ENCODE results near the gene CDX1.

Gene CDX1

DNA sequence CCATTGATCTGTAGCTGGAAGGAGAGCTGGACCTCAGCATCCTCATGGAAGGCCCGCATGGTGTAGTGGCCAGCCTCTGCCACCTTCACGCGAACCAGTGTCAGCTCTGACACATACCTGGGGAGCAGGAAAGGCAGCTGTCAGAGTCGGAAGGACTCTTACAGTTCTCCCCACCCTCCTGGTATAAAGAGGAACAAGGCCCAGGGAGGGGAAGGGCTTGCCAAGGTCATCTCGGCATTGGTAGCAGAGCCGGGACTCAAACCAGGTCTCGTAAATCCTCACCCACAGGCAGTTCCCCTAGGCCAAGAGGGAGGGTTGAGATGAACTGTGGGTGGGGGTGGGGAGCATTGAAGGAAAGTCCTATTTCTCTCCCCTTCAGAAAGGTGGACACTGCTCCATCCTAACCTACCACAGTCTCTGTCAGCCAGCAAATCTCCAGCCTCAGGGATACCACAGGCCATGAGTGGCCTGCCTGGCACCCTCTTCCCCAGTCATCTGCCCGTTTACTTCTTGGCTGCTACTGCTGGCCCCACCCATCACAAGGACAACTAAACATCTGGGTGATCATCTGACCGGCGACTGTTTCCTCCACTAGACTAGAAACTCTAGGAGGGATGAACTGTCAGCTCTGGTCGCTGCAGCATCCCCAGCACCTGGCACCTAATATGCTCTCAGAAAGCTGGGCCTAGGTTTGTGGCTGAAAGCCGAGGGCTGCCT is 34.4 kb upstream of the CDX1 start:
- DNase-seq, result no peak

DNA sequence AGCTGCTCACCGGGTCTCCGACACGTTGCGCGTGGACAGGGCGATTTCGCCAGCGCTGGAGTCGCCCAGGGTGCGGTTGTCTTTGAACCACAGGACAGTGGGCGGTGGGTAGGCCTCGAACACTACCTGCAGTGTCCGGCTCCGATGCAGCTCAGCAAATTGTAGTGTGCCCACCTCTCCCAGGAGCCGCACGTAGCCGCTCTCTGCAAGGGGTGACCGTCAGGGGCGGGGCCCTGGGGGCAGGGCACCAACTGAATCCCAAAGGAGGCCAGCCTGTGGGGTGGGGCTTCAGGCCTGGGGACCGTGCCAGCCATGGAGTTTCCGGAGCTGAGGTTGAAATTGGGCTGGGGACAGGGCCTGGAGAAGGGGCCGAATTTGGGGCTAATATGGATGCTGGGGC is 33.8 kb upstream of the CDX1 start:
- DNase-seq, result no peak

DNA sequence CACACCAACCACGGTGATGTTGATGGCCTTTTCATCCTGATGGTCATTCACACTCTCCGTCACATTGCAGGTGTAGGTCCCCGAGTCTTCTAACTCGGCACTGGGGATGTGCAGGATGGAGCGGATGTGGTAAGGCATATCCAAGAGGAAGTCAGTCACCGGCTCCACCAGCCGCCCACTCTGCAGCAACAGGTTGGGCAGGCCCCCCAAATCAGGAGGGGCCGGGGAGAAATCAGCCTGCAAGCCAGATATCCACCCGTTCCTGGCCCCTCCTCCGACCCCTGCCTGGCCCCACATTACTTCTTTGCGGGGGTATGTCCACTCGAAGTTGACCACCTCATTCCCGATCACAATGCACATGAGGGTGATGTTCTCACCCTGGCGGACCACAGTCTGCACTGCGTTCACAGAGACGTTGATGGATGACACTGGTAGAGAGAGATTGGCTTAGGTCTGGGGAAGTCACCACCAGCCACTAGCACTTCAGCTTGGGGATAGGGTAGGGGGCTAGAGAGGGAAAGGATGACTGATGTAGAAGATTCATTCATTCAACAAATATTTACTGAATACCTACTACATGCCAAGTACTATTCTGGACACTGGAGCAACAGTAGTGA is 32.9 kb upstream of the CDX1 start:
- no peak for DNase-seq

DNA sequence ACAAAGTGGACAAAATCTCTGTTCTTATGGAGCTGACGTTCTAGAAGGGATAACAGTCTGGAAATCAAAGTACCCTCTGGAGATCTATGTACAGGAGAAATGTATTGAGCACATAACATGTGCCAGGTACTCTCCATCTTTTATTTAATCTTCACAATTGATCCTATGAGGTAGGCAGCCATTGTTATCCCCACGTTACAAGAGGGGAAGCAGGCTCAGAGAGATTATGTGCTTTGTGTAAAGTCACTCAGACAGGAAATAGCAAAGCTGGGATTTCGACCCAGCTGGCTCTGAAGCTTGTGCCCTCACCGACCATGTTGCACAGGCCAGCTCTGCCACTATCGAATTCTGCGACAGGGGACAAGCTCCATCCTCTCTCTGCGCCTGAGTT is 32.4 kb upstream of the CDX1 start:
- no peak for DNase-seq

DNA sequence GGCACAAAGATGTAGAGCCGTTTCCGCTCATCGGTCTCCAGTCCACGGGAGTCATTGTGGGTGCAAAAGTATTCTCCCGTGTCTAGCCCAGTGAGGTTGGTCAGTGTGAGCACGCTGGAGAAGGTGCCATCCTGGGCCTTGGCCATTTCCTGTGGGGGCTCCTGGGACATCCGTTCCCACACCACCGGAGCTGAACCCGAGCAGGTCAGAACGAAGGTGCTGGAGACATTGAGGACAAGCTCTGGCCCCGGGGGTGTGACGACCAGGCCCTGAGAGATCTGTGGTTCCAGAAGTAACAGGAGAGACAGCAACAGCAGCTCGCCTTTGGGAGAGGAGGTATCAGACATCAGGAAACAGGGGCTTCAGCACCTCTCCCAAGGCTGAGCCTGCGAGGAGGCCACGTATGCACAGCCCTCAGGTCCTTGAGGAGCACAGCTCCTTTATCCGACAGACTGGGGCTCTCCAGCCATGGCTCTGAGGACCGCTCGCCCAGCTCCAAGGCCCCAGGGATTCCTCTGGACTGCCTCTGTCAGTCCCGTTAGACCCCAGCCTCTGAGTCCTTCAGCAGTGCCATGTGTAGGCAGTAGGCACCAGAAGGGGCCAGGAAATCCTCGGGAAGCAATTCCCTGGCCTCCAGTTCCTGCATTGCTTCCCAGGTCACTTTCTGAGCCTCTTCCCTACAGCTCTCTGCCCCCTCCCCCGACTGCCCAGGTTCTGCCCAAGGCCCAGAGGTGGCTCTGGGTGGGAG is 30.8 kb upstream of the CDX1 start:
- no peak for DNase-seq

DNA sequence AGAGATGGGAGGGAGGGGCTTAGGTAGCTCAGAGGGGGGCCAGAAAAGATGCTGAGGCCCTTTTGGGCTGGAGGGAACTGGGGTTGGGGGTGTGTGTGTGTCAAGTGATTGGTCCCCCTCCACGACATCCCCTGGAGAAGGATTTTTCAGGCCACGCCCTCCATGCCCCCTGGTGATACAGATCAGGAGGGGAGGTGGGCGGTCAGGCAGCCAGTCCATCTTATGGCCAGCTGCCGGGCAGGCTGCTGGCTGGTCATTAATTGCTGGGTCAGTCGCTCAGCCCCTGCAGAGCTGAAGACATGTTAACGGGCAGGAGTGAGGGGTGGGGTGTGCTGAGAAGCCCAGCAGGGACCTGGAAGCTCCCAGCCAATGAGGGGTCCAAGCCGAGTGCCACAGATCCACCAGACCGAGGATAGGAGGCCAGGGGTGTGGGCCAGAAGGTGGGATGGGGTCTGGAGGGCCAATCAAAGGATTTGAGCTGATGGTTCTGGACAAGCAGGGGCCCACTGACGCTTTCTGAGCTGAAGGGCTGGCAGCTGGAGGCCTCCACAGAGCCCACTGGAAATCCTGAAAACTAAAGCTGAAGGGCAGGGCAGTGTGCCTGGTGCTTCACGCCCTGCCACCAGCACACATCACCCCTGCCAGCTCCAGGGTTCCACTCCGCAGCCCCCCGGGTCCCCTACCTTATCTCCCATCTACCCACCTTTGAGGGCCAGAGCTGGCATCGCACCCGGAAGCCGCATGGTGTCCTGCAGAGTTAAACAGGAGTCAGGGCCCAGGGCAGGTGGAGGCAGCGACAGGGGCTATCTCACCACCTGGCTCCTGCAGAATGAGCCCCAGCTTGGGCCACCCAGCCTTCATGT is 30.0 kb upstream of the CDX1 start:
- DNase-seq, result no peak

DNA sequence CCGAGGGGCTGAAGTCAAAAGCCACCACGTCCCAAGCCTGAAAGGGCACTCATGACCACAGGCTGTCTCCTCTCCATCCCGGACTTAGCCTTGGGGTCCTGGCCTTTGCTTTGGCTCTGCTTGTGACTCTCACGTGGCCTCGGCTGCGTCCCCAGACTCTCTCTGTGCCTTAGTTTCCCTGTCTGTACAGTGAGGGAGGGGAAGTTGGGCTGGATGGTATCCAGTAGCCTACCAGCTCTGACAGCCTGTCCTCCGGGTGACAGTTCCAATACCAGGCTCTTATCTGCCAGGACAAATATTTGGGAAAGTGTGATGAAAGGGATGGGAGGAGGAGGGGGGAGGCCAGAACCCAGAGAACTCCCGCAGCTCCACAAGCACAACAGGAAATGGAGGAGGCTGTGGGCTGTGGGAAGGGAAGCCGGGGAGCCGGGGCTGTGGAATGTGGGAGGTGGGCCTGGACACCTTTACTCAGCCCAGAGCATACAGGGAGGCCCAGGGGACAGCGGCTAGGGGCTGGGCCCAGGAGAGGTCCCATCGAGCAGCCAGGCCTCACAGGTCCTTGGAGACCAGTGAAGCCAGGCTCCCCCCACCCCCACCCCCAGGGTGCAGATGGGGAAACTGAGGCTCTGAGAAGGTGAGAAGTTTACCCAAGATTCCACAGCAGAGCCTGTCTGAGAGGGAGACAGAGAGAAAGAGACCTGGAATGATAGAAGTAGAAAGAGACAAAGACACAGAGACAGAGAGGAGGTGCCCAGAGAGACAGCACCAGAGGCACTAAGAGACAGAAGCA is 29.2 kb upstream of the CDX1 start:
- no peak for DNase-seq

DNA sequence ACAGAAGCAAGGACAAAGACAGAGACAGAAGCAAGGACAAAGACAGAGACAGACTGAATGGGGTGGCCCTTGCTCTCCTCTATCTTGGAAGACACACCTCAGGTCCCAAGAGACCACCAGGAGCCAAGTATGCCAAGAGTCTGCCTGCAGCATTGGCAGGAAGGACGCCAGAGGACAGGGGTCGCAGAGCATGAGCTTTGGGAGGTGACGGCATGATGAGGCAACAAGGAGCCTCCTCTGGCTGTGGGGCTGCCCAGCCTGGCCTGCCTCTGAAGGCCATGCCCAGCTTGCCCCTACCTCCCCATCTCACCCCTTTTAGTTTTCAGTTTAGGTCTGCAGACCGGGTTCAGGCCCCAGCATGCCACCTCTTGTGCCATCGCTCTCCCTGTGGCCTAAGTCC is 28.6 kb upstream of the CDX1 start:
- no peak for DNase-seq

DNA sequence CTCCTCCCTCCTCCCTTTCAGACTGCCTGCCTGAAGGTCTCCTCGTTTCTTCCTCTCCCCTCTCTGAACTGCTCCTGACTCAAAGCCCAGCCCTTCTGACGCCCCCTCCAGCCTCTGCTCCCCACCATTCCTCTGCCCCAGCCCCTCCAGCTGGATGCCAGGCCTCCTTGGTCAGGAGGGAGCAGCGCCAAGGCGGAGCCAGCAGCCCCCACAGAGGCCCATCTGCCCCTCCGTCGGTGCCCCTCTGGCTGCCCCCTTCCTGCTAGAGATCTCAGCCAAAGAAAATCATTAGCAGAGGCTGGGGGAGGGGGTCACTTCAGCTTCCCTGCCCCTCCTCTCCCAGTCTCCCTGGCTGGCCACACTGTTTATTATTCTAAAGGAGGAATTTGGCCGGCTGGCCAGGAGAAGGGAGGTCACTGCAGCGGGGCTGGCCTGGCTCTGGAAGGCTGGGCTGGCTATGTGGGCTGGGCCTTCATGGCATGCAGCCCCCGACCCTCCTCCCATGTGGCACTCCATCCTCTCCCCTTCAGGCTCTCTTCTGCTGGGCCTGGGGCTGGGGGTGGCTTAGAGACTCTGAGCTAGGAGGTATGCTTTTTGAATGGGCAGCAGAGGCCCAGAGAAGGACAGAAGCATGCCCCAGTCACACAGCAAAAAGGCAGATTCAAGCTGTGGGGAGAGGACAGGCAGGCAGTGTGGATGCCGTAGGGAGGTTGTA is 27.9 kb upstream of the CDX1 start:
- DNase-seq, result no peak

DNA sequence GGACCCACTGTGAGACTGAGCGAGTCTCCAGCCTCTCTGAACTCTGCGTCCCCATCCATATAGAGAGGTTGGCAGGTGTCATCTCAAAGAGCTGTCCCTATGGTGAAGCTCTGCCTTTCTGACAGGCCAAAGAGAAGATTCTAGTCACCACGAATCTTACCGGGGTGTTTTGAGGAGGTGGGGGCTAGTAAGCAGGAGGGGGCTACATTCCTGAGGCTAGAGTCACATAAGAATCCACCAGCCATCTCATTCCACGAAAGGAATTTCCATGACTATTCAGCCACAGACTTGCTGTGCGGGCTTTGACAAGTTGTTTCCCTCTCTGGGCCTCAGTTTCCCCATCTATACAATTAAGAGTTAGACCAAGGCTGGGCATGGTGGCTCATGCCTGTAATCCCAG is 27.2 kb upstream of the CDX1 start:
- DNase-seq, result no peak

DNA sequence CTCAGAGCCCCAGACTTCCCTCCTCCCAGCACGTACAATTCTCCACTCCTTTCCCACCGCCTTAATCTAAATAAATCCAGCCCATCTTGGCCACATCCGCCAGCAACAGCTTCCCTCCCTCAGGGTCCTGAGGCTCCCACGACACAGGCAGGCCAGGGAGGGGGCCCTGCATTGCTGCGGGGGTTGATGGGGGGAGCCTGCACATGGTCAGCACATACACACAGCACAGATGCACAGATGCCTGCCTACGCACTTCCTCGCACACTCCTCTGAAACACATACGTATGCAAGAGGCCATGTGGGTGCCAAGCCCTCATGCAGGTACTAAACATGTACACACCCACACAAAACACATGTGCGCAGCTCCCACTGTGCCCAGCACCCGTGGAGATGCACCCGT is 25.7 kb upstream of the CDX1 start:
- no peak for DNase-seq

DNA sequence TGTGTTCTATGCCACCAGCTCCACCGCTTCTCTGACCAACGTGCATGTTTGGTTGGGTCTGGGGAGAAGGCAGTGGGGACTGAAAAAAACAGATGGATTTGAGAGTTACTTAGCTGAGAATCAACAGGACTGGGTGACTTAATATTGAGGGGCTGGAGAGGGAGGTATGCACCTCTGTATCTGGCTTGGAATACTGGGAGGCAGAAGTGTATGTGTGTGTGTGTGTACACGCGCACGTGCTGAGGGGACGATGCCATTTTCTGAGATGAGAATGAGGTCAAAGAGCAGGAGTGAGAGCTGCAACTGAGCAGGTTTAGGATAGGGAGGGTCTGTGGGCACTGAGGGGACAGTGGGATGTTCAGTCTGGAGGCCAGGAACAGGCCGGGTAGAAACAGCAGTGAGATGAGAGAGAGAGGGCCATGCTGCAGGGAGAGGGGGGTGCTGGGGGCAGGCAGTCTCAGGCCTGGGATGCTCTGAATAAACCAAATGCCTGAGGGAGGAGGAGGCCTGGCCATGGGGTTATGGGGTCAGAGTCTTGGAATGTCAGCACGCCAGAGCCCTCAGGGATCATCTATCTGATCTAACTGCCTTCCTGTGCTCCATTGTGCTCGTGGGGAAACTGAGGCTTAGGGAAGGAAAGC is 24.9 kb upstream of the CDX1 start:
- no peak for DNase-seq

DNA sequence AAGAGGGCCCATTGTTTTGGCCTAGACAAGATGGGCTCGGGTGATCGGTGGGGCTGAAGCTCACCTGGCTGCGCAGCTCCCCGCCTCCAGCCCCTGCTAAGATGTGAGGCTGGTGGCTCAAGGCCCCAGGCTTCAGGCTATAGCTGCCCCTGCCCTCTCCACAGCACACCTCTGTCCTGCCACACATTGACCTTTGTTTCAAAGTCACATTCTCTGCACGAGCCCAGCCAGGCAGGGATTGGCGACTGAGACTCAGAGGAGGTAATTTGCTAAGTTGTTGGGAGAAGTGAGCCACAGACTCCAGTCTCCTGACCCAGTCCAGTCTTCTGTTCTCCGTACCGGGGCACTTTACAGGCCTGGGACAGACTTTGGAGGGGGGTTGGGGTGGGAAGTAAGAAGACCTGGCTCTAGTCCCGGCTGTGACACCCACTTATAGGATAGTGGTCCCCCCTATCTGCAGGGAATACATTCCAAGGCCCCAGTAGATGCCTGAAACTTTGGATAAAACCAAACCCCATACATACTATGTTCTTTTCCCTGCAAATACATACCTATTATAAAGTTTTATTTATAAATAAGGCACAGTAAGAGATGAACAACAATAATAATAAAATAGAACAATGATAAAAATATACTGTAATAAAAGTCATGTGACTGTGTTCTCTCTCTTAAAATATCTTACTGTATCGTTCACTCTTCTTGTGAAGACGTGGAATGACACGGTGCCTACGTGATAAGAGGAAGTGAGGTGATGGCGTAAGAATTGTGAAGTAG is 24.2 kb upstream of the CDX1 start:
- DNase-seq, result no peak

DNA sequence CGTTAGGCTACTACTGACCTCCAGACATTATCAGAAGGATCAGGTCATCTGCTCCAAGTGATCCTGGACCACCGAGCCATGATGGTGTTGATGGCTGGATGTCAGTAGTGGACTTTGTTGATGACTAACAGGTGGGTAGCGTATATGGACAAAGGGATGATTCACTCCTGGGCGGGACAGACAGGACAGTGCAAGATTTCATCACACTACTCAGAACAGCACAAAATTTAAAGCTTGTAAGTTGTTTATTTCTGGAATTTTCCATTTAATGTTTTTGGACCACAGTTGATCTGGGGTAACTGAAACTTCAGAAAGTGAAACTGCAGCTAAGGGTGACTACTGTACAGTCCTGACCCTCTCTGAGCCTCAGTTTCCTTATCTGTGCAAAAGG is 23.6 kb upstream of the CDX1 start:
- DNase-seq, result no peak

DNA sequence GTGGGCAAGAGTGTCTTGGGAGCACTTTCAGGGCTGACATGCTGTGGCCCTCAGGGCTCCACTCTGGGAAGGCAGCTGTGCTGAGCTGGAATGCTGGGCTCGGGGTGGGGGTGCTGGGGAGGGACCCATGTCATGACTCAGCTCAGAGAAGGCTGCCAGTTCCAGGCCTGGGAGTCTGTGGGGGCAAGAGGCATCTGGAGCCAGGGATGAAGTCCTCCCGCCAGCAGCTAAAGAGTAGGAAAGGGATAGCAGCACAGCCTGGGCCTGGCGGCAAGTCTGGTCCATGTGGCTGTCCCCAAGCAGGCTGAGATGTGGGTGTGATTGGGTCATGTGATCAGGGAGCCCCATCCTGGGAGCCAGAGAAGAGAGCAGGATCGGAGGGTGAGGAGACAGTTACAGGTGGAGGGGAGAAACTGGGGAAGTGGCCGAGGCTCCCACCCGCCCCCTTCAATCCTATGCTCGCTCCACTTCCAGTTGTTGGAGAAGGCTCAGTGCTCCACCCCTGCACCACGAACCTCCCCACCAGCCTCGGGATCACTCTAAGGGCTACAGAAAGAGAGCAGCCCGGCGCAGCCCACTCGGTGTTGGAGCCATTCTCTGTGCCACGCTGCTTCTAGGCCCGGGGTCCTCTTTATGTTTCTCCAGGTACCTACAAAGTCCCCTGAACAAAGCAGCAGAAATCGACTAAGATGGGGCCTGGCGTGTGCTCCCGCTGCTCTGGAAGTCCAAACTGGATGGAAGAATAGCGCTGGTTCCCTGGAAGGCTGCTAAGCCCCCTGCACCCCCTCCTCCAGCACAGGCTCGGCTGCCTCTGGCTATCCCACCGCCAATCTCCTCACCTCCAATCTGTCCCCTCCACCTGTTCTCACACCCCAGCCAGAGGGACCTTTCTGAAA is 23.0 kb upstream of the CDX1 start:
- DNase-seq, result no peak

DNA sequence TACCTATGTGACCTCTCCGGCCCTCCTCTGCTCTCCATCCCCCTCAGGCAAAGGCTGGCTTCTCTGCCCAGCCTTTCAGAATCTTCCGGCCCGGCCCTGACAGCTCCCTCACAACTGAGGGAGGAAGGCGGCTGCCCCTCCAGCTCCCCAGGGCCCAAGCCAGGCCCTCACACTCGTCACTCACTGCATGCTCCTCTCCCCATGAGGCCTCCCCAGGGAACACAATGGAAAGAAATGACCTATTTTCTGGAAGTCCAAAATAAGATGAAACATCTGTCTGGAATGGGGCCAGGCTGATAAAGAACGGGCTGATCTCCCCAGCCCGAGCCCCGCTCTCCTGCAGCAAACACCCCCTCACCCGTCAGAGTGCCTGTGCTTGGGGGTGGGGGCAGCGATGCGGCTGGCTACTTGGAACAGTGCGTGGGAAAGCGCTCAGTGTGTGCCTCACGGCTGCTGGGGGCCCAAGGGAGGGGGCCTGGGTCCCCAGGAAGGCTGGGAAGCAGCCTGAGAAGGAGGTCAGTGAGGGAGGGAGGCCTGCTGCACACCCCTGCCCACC is 22.3 kb upstream of the CDX1 start:
- DNase-seq, result no peak

DNA sequence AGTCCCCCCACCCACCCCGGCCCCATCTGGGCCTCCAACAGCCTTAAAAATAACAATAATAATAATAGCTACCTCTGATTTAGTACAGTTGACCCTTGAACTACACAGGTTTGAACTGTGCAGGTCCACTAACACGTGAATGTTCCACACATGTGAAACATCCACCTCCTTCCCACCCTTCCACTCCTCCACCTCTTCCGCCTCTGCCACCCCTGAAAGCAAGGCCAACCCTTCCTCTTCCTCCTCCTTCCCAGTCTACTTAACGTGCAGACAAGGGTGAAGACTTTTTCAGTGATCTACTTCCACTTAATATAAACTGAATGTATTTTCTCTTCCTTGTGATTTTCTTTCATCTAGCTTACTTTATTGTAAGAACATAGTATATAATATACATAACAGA is 21.7 kb upstream of the CDX1 start:
- DNase-seq, result no peak

DNA sequence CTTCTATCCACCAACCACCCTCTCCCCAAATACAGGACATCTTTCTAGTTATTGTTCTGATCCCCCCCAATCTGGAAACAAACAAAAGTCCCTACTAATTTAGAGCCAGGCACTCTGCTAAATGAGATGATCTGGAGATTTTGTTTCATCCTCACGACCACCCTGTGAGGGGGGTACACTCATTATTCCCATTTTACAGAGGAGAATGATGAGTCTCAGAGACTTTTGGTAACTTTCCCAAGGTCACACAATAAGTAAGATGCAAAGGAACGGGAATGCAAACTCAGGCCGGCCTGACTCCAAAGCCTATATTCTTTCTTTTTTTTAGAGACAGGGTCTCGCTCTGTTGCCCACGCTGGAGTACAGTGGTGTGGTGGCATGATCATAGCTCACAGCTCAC is 20.3 kb upstream of the CDX1 start:
- DNase-seq, result no peak
